Measurements from ENCODE around the gene ZNF439.
A peak's percentile ranks its signal among the peaks of the same experiment; 100 is the strongest.
"Not testable (repeated sequence)": the region's sequence is repeated elsewhere in the genome, so short reads cannot be mapped to it uniquely, and the experiment has no call there.

The ZNF439 gene

DNA sequence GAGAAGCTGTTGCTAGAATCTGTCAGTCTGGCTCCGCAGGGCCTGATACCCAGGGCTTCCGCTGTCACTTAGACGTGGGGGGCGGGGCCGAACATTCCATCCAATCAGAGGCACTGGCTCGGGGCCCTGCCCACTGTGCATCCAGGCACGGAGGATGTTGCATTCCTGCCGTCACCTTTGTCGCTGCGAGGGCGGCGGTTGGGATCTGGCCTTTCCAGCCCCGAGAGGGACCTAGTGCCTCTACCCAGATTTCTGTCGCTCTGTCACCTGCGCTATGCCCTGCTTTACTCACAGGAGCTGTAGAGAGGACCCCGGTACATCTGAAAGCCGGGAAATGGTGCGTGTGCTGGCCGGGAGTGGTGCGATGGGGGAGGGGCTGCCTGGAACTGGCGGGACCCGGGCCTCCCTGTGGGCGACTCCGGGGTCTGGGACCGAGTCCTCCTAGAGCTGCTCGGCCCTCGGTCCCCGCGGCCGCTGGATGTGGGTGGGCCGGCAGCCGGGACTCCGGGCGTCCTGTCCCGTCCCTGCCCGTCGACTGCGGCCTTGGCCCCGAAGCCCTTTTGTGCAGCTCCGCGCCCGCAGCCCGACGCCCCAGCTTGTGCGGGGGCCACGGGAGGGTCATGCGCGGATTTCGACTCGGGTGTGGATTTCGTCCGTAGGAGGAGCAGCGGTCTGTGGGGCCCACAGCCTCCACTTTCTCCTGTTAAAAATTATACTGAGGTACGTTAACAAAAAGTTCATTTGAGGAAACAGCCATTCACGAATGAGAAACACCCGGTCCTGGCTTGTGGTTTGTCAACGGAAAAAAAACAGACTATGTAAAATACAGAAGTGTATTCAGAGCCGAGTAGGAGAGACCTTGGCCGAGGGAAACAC is at the start of gene ZNF439:
Gene ZNF439, plus strand, starts transcription at position 133 of the 876 bp plus-strand sequence. Its CDS starts 142 bp downstream, at position 275.
- FAIRE-seq: no peak

DNA sequence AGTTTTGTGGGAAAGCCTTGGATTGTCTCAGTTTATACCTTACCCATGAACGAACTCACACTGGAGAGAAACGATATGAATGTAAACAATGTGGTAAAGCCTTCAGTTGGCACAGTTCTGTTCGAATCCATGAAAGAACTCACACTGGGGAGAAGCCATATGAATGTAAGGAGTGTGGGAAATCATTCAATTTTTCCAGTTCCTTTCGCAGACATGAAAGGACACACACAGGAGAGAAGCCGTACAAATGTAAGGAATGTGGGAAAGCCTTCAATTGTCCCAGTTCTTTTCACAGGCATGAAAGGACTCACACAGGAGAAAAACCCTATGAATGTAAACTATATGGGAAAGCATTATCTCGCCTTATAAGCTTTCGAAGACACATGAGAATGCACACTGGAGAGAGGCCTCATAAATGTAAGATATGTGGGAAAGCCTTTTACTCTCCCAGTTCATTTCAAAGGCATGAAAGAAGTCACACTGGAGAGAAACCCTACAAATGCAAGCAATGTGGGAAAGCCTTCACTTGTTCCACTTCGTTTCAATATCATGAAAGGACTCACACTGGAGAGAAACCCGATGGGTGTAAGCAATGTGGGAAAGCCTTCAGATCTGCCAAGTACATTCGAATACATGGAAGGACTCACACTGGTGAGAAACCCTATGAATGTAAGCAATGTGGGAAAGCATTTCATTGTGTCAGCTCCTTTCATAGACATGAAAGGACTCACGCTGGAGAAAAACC is 42.0 kb upstream of the ZNF439 start:
- FAIRE-seq: no peak
- DNase-seq (ENCODE audit: low spot score): no peak

More for the DNA sequence above, at the start of gene ZNF439:
- peak; percentile 86 for DNase-seq (ENCODE audit: low spot score)

DNA sequence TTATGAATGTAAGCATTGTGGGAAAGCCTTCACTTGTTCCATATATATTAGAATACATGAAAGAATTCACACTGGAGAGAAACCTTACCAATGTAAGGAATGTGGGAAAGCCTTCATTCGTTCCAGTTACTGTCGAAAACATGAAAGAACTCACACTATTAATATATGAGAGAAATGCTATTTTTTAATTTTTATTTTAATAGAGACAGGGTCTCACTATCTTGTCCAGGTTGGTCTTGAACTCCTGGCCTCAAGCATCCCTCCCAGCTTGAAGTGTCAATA is 41.5 kb upstream of the ZNF439 start:
- FAIRE-seq: no peak
- DNase-seq (ENCODE audit: low spot score): no peak

DNA sequence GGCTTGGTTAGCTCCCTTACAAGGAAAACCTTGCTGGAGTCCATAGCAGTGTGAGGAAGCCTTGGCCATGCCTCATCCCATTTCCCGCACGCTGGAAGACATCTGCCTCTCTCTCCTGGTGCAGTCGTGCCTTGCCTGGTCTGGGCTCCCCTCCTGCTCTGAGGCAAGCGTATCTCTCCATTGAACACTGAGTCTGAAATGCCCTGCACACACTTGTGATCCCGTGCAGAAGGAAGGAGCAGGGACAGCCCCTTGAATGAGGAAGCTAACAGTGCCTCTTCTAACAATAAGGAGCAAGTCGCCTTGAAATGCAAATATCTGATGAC is 34.9 kb upstream of the ZNF439 start:
- DNase-seq (ENCODE audit: low spot score) (peak; percentile 16), FAIRE-seq (no peak)

DNA sequence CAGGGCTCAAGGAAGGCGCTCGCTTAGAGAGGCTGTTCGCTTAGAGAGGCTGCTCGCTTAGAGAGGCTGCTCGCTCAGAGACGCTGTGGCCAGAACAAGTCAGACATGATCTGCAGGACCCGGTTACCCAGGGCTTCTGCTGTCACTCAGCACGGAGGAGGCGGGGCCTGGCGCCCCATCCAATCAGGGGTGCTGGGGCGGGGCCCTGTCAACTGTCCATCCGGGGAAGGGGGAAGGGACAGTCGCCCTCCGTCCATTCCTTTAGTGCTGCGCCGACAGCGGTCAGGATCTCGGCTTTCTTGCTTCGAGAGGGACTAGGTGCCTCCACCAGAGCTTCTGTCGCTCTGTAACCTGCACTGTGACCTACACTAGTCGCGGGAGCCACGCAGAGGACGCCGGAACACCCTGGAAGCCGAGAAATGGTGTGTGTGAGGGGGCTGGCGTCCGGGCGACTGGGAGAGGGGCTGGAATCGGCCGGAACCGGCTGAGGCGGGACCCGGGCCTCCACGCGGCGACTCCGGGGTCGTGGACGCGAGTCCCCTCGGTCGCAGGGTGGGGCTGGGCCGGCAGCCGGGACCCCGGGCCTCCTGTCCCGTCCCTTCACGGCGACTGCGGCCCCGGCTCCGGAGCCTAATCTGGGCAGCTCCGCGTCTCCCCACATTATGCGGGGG is 34.4 kb upstream of the ZNF439 start, which contains the start of gene ZNF440:
Gene ZNF440, plus strand, starts transcription at position 245 of the 671 bp plus-strand sequence. Its CDS starts 175 bp downstream, at position 420.
- DNase-seq (ENCODE audit: low spot score) (peak; percentile 92), FAIRE-seq (no peak)

DNA sequence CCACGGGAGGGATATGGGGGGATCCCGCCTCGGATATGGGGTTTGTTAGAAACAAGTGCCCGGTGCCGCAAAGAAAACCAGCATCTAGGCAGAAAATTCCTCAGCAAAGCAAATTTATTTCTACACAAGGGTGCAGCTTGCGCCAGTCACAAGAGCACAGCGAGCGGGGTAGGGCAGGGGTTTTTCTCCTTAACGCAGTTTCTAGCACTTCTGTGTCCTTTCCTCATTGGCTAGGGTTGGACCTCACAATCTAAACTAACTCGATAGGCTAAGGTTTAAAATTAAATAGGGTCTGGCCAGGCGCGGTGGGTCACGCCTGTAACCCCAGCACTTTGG is 33.9 kb upstream of the ZNF439 start:
- FAIRE-seq (no peak), DNase-seq (ENCODE audit: low spot score) (no peak)

- DNase-seq (ENCODE audit: low spot score) (no peak), FAIRE-seq (no peak)
Observed at GRCh38 chr19:11821474-11822109, 26.9 kb upstream of the ZNF439 start.

DNA sequence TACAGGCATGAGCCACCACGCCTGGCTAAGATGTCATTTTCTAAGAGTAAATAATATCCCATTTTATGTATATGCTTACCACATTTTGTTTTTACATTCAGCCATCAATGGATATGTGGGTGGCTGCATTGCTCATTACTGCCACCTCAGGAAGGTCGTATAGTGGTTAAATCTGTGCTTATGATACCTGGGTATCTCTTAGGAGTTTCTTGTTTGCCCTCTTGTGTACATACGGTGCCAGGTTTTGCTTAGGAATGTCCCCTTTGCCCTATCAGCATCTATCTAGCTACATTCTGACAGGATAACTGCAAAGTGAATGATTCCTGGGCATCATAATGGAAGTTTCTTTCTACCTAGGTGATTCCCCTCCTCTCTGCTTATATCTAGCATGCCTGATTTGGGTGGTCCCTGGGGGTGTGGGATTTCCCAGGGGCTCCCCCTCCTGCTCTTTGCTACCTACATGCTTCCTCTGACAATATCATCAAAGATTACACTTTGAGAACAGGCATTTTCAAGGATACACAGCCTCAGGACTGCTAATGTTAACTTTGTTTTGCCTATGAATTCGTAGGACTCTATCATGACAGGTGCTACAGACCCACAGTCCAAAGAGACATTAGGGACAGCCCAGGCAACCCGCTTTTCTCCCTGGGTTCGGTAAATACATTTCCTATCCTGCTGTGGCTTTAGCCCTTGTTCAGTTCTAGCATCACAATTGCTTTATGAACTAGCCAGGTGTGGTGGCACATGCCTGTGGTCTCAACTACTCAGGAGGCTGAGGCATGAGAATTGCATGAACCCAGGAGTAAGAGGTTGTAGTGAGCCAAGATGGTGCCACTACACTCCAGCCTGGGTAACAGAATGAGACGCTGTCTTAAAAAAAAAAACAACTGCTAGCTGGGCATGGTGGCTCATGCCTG is 19.3 kb upstream of the ZNF439 start:
- not testable (repeated sequence) for FAIRE-seq; DNase-seq (ENCODE audit: low spot score)

DNA sequence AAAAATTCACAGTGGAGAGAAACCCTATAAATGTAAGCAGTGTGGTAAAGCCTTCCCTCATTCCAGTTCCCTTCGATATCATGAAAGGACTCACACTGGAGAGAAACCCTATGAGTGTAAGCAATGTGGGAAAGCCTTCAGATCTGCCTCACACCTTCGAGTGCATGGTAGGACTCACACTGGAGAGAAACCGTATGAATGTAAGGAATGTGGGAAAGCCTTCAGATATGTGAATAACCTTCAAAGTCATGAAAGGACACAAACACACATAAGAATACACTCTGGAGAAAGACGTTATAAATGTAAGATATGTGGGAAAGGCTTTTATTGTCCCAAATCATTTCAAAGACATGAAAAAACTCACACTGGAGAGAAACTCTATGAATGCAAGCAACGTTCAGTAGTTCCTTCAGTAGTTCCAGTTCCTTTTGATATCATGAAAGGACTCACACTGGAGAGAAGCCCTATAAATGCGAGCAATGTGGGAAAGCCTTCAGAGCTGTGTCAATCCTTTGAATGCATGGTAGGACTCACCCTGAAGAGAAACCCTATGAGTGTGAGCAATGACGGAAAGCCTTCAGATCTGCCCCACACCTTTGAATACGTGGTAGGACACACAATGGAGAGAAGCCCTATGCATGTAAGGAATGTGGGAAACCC is 16.1 kb upstream of the ZNF439 start:
- DNase-seq (ENCODE audit: low spot score) (no peak), FAIRE-seq (no peak)

- no peak for FAIRE-seq
- DNase-seq (ENCODE audit: low spot score): no peak
Observed at GRCh38 chr19:11833541-11833940, 15.0 kb upstream of the ZNF439 start.

- DNase-seq (ENCODE audit: low spot score); FAIRE-seq: not testable (repeated sequence)
Observed at GRCh38 chr19:11835626-11836066, 12.9 kb upstream of the ZNF439 start.

- DNase-seq (ENCODE audit: low spot score) (no peak), FAIRE-seq (no peak)
Observed at GRCh38 chr19:11843722-11844121, 4.8 kb upstream of the ZNF439 start.

- not testable (repeated sequence) for FAIRE-seq; DNase-seq (ENCODE audit: low spot score)
Observed at GRCh38 chr19:11847615-11848014, 911 bp upstream of the ZNF439 start.

DNA sequence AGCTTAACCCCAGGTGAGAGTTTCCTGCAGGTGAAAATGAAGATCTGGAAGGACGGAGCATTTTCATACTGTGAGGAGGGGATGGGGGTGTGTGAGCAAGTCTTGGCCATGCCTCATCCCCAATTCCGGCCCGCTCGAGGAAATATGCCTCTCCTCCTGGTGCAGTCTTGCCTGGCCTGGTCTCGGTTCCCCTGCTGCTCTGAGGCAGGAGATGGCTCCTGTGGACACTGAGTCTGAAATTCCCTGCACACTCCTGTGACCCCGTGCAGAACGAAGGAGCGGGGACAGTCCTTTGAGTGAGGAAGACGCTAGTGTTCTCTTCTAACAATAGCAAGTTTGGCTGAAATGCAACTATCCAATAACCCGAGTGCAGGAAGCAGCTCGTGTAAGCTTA is 329 bp upstream of the ZNF439 start:
- DNase-seq (ENCODE audit: low spot score) (no peak), FAIRE-seq (no peak)

DNA sequence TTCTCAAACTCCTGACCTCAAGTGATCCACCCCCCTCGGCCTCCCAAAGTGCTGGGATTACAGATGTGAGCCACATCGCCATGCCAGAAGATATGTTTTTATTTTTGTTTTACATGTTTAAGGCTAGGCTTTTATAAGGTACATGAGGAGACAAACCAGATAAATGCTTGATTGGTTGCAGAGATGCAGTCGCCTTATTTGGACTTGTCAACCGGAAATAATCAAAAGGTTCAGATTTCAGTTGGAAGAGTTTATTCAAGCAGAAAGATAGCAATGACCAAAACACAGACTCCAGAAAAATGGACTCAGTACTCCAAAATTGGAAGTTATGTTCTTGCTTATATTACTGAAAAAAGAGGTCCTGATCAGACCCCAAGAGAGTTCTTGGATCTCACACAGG is 1.8 kb downstream of the ZNF439 start:
- not testable (repeated sequence) for FAIRE-seq

DNA sequence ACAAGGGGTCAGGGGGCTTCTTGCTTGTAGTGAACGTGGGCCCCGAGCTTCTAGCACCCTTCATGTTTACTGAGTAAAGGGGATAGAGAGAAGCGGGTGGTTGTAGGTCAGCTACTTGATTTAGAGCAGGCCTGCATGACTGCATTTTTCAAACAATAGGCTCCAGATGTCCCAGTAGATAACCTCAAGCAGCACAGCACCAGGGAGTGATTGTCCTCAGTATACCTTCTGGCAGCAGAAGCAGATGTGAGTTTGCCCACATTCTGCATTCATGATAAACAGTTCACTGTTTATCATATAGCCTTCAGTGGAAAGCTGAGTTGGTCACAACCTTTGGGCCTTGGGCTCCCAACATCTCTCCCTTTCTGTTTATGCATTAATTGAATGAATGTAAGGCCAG is 4.8 kb downstream of the ZNF439 start:
- DNase-seq (ENCODE audit: low spot score): no peak
- FAIRE-seq: no peak

More for the DNA sequence above, 1.8 kb downstream of the ZNF439 start:
- DNase-seq (ENCODE audit: low spot score): not testable (repeated sequence)

- DNase-seq (ENCODE audit: low spot score) (no peak), FAIRE-seq (no peak)
Observed at GRCh38 chr19:11856596-11857250, 8.2 kb downstream of the ZNF439 start.

DNA sequence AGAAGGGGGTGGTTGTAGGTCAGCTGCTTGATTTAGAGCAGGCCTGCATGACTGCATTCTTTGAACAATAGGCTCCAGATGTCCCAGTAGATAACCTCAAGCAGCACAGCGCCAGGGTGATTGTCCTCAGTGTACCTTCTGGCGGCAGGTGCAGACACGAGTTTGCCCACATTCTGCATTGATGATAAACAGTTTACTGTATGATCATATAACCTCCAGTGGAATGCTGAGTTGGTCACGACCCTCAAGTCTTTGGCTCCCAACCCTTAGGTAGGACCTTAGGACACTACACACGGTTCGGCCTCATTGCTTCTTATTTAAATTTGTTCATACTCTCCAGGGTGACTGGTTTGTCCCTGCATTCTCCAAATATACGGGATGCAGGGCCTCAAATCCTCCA is 12.2 kb downstream of the ZNF439 start:
- DNase-seq (ENCODE audit: low spot score) (no peak), FAIRE-seq (no peak)

GRCh38 chr19:11861301-11861700 is 12.8 kb downstream of the ZNF439 start:
- FAIRE-seq (no peak), DNase-seq (ENCODE audit: low spot score) (no peak)

Data from urothelium cell line (cell line).